SH-SY5Y (cell line): ENCODE results near the gene FUZ.

Experiments used
- GATA2 ChIP-seq: IDR thresholded peaks from 2 replicates; pipeline ENCODE4 v1.6.1; 2011; ENCODE audit warnings: mild to moderate bottlenecking, low read depth, low read length
- GATA3 ChIP-seq: IDR thresholded peaks from 2 replicates; pipeline ENCODE4 v1.6.1; 2011; ENCODE audit warnings: low read depth, mild to moderate bottlenecking, low read length, moderate library complexity

DNA sequence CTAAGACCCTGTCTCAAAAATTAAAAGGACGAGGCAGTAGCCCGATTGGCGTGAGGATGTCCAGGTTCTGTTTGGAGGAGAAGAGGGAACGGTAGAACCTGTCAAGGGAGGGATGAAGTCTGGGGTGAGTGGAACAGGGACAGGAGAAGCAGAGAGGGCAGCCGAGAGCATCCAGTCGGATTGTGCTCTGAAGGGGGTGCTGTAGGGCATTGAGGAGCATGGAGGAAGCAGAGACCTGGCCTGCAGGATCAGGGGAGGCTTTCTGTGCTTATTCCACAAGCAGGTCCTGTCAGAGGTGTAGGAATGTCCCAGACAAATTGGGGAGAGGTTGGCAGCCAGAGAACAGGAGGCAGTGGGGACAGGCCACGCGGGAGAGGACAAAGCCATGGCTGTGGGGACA lies 32.2 kb downstream of the FUZ start:
- no peak for TF ChIP-seq GATA3
- TF ChIP-seq GATA2, result no peak
